Activated CD4-positive, alpha-beta memory T cell treated with anti-CD3 and anti-CD28 coated beads, Interleukin-2, amount 10 ng/mL, durations not matched to agents 7 days and 5 days (primary cell): ENCODE data around the gene YWHAQ. TPM values are rescaled to one million over a fixed set of nuclear protein-coding genes. Genes with fewer than 3 reads are reported as not detected.

Experiments
- CTCF ChIA-PET: fragments of 350-600 bp; sonication (Branson Sonifier 250); formaldehyde crosslinking; loops from one replicate; lab custom pipeline; 2021; ENCODE audit warnings: antibody characterized with exemption, inconsistent platforms; lab: Charles Lee
- POLR2A ChIA-PET: fragments of 350-600 bp; sonication (Branson Sonifier 250); formaldehyde crosslinking; loops from one replicate; lab custom pipeline; 2021; ENCODE audit warnings: antibody characterized with exemption; lab: Charles Lee
- DNase-seq: peaks from one replicate; pipeline ENCODE4 v3.0.0-alpha.2; 2020
- H3K27ac Mint-ChIP-seq: one replicate; pipeline ENCODE4 v1.8.0; 2021; ENCODE audit warnings: mild to moderate bottlenecking, mixed read lengths
- H3K27me3 Mint-ChIP-seq: one replicate; pipeline ENCODE4 v1.8.0; 2021; ENCODE audit warnings: mixed read lengths
- H3K36me3 Mint-ChIP-seq: one replicate; pipeline ENCODE4 v1.8.0; 2021; ENCODE audit warnings: low read depth, mixed read lengths
- H3K4me1 Mint-ChIP-seq: one replicate; pipeline ENCODE4 v1.8.0; 2021; ENCODE audit warnings: mixed read lengths
- H3K4me3 Mint-ChIP-seq: one replicate; pipeline ENCODE4 v1.8.0; 2021; ENCODE audit warnings: mild to moderate bottlenecking, mixed read lengths
- H3K9me3 Mint-ChIP-seq: one replicate; pipeline ENCODE4 v1.8.0; 2021; ENCODE audit warnings: mixed read lengths
- total RNA-seq, 2 experiments: library from RNA; stranded (reverse); gene quantifications; one replicate each; pipeline ENCODE4 v1.2.3, GENCODE V29; 2021

Gene YWHAQ
- total RNA-seq, 2 experiments from 2014 or later = 335 to 351 TPM

GRCh38 chr2:9653485-9654271 lies 22.9 kb upstream of the YWHAQ start:
- POLR2A ChIA-PET = interaction anchor here (0.7 to 5.7 kb wide), 6 partner anchors 10 to 99 kb away, joined by 3 to 110 read pairs (median 16); partner anchors contain the start of gene YWHAQ
- Mint-ChIP-seq H3K27ac (peak overlapping the region; percentile 96), H3K4me1 (peaks cover 70% of the 10 kb centered on the region)

GRCh38 chr2:9652898-9653479 lies 22.2 kb upstream of the YWHAQ start:
- Mint-ChIP-seq H3K36me3 (peaks cover 14% of the 10 kb centered on the region), H3K27me3 (no peaks in the 10 kb centered on the region), H3K27ac (no peak overlapping the region), H3K4me1 (peaks cover 67% of the 10 kb centered on the region), H3K9me3 (peaks cover 14% of the 10 kb centered on the region), H3K4me3 (no peak overlapping the region)
- ChIA-PET CTCF (no interaction called here), POLR2A (interaction anchor here (0.7 to 5.7 kb wide), 2 partner anchors 21 to 50 kb away, joined by 3 to 110 read pairs; partner anchors contain the start of gene YWHAQ)
- no peak for DNase-seq

More at GRCh38 chr2:9653485-9654271, 22.9 kb upstream of the YWHAQ start:
- Mint-ChIP-seq H3K4me3 (no peak overlapping the region), H3K27me3 (no peaks in the 10 kb centered on the region), H3K9me3 (peaks cover 14% of the 10 kb centered on the region), H3K36me3 (peaks cover 16% of the 10 kb centered on the region)
- no peak for DNase-seq
- CTCF ChIA-PET = no interaction called here

GRCh38 chr2:9652267-9652666 lies 21.5 kb upstream of the YWHAQ start:
- Mint-ChIP-seq H3K36me3 (peaks cover 12% of the 10 kb centered on the region), H3K4me1 (peaks cover 64% of the 10 kb centered on the region), H3K27me3 (peaks cover under 1% of the 10 kb centered on the region), H3K4me3 (no peak overlapping the region), H3K27ac (no peak overlapping the region), H3K9me3 (peaks cover 14% of the 10 kb centered on the region)
- no peak for DNase-seq
- ChIA-PET POLR2A (no interaction called here), CTCF (no interaction called here)

- POLR2A ChIA-PET = interaction anchor here (1.1 to 1.2 kb wide), 2 partner anchors 19 to 20 kb away, joined by 4 to 6 read pairs; partner anchors contain the start of gene YWHAQ
- CTCF ChIA-PET = no interaction called here
- no peak overlapping the region for H3K4me3 Mint-ChIP-seq
- H3K27ac Mint-ChIP-seq = no peak overlapping the region
- H3K9me3 Mint-ChIP-seq = peaks cover 14% of the 10 kb centered on the region
- H3K27me3 Mint-ChIP-seq = peaks cover 7% of the 10 kb centered on the region
- peaks cover 48% of the 10 kb centered on the region for H3K4me1 Mint-ChIP-seq
- peaks cover 12% of the 10 kb centered on the region for H3K36me3 Mint-ChIP-seq
- no peak for DNase-seq
These were observed 19.5 kb upstream of the YWHAQ start for GRCh38 chr2:9650119-9650821.

GRCh38 chr2:9649261-9649660 lies 18.5 kb upstream of the YWHAQ start:
- Mint-ChIP-seq H3K27ac (no peak overlapping the region), H3K4me3 (no peak overlapping the region), H3K27me3 (peaks cover 7% of the 10 kb centered on the region), H3K4me1 (peaks cover 38% of the 10 kb centered on the region), H3K36me3 (peaks cover 12% of the 10 kb centered on the region), H3K9me3 (peaks cover 14% of the 10 kb centered on the region)
- no peak for DNase-seq
- ChIA-PET POLR2A (interaction anchor here (0.9 to 3.4 kb wide), 4 partner anchors 9 to 19 kb away, joined by 3 to 25 read pairs (median 4); partner anchors contain the start of gene YWHAQ), CTCF (interaction anchor here (0.9 kb wide), 1 partner anchor 9 kb away, joined by 4 read pairs; no protein-coding TSS in a partner anchor)

GRCh38 chr2:9648821-9649220 lies 18.0 kb upstream of the YWHAQ start:
- Mint-ChIP-seq H3K9me3 (peaks cover 14% of the 10 kb centered on the region), H3K4me1 (peaks cover 34% of the 10 kb centered on the region), H3K36me3 (peaks cover 12% of the 10 kb centered on the region), H3K27me3 (peaks cover 7% of the 10 kb centered on the region), H3K4me3 (no peak overlapping the region), H3K27ac (no peak overlapping the region)
- ChIA-PET POLR2A (interaction anchor here (0.9 to 3.4 kb wide), 3 partner anchors 9 to 18 kb away, joined by 3 to 25 read pairs (median 3); partner anchors contain the start of gene YWHAQ), CTCF (interaction anchor here (0.9 to 1.3 kb wide), 2 partner anchors 9 to 122 kb away, joined by 3 to 4 read pairs; no protein-coding TSS in a partner anchor)
- no peak for DNase-seq

GRCh38 chr2:9647884-9648283 lies 17.1 kb upstream of the YWHAQ start:
- Mint-ChIP-seq H3K4me3 (no peak overlapping the region), H3K27me3 (peaks cover 7% of the 10 kb centered on the region), H3K36me3 (peaks cover 12% of the 10 kb centered on the region), H3K9me3 (peaks cover 14% of the 10 kb centered on the region), H3K27ac (no peak overlapping the region), H3K4me1 (peaks cover 35% of the 10 kb centered on the region)
- POLR2A ChIA-PET = interaction anchor here (1.4 to 3.4 kb wide), 2 partner anchors 9 to 17 kb away, joined by 5 to 25 read pairs; partner anchors contain the start of gene YWHAQ
- no peak for DNase-seq
- CTCF ChIA-PET = interaction anchor here (1.3 kb wide), 1 partner anchor 123 kb away, joined by 3 read pairs; no protein-coding TSS in a partner anchor

- peaks cover 7% of the 10 kb centered on the region for H3K27me3 Mint-ChIP-seq
- H3K4me1 Mint-ChIP-seq = peaks cover 47% of the 10 kb centered on the region
- no peak for DNase-seq
- H3K36me3 Mint-ChIP-seq = peaks cover 7% of the 10 kb centered on the region
- ChIA-PET CTCF (interaction anchor here (1.2 kb wide), 1 partner anchor 9 kb away, joined by 3 read pairs; no protein-coding TSS in a partner anchor), POLR2A (interaction anchor here (3.4 kb wide), 1 partner anchor 16 kb away, joined by 25 read pairs; the partner anchor contains the start of gene YWHAQ)
- no peak overlapping the region for H3K4me3 Mint-ChIP-seq
- H3K27ac Mint-ChIP-seq = no peak overlapping the region
- H3K9me3 Mint-ChIP-seq = peaks cover 7% of the 10 kb centered on the region
These were observed 15.6 kb upstream of the YWHAQ start for GRCh38 chr2:9646196-9647030.

GRCh38 chr2:9644603-9645002 lies 13.8 kb upstream of the YWHAQ start:
- POLR2A ChIA-PET = interaction anchor here (2.1 to 4.0 kb wide), 2 partner anchors 10 to 108 kb away, joined by 7 to 18 read pairs; no protein-coding TSS in a partner anchor
- peaks cover 47% of the 10 kb centered on the region for H3K4me1 Mint-ChIP-seq
- DNase-seq = no peak
- no peak overlapping the region for H3K4me3 Mint-ChIP-seq
- H3K27me3 Mint-ChIP-seq = peaks cover 8% of the 10 kb centered on the region
- no peaks in the 10 kb centered on the region for H3K36me3 Mint-ChIP-seq
- CTCF ChIA-PET = no interaction called here
- no peaks in the 10 kb centered on the region for H3K9me3 Mint-ChIP-seq
- H3K27ac Mint-ChIP-seq = no peak overlapping the region

- H3K9me3 Mint-ChIP-seq = no peaks in the 10 kb centered on the region
- DNase-seq = no peak
- ChIA-PET POLR2A (interaction anchor here (1.0 to 6.5 kb wide), 6 partner anchors 11 to 108 kb away, joined by 3 to 45 read pairs (median 6); partner anchors contain the start of gene YWHAQ), CTCF (no interaction called here)
- peaks cover 8% of the 10 kb centered on the region for H3K27me3 Mint-ChIP-seq
- H3K4me1 Mint-ChIP-seq = peaks cover 41% of the 10 kb centered on the region
- no peaks in the 10 kb centered on the region for H3K36me3 Mint-ChIP-seq
- no peak overlapping the region for H3K4me3 Mint-ChIP-seq
- peak overlapping the region; percentile 50 for H3K27ac Mint-ChIP-seq
These were observed 13.2 kb upstream of the YWHAQ start for GRCh38 chr2:9644021-9644420.

- H3K36me3 Mint-ChIP-seq = no peaks in the 10 kb centered on the region
- peak; percentile 51 for DNase-seq
- POLR2A ChIA-PET = interaction anchor here (0.7 to 6.5 kb wide), 3 partner anchors 12 to 18 kb away, joined by 3 to 45 read pairs (median 18); partner anchors contain the start of gene YWHAQ
- peak overlapping the region; percentile 78 for H3K27ac Mint-ChIP-seq
- peaks cover 43% of the 10 kb centered on the region for H3K4me1 Mint-ChIP-seq
- CTCF ChIA-PET = interaction anchor here (0.7 to 1.3 kb wide), 2 partner anchors 157 to 289 kb away, joined by 3 read pairs; no protein-coding TSS in a partner anchor
- no peaks in the 10 kb centered on the region for H3K9me3 Mint-ChIP-seq
- peak overlapping the region; percentile 51 for H3K4me3 Mint-ChIP-seq
- peaks cover 4% of the 10 kb centered on the region for H3K27me3 Mint-ChIP-seq
These were observed 10.8 kb upstream of the YWHAQ start for GRCh38 chr2:9641641-9642040.
